NCI-H774 (cell line): ENCODE data around the gene SLC19A1.

ENCODE experiments used
- DNase-seq: peaks from one replicate; lab custom pipeline; 2025; lab: John Stamatoyannopoulos, UW

SLC19A1 gene

DNA sequence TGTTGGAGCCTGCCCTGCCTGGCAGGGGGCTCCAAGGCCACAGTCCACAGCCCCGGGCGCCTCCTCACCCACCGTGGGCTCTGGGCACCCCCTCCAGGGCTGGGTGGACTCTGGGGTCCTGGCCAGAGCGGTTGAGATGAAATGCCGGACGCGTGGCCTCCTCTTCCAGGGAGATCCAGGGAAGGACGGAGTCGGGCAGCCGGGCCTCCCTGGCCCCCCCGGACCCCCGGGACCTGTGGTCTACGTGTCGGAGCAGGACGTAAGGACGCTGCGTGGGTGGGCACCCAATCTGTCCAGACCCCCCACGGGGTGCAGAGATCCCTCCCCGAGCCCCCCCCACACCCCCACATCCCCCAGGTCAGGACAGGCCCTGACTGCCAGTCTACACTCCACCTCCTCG, 51.2 kb downstream of the SLC19A1 start:
- DNase-seq, result no peak

DNA sequence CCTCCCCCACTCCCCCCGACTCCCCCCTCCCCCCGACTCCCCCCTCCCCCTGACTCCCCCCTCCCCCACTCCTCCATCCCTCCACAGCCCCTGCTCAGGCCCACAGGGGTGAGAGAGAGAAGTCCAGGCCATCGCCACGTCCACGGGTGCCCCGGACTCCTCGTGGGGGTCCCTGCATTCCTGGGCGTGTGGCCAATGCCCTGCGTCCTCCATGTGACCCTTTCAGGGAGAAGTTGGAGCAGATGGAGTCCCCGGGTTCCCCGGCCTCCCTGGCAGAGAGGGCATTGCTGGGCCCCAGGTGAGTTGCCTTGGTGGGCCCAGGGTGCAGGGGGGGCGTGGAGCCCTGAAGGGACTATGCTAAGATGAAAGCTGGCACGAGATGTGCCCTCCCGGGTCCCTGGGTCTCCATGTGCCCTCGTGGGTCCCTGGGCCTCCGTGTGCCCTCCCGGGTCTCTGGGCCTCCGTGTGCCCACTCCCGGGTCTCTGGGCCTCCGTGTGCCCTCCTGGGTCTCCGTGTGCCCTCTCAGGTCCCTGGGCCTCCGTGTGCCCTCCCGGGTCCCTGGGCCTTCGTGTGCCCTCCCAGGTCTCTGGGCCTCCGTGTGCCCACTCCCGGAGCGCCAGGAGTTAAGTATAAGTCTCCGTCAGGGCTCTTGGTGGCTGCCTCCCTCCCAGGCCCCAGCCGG, 52.0 kb downstream of the SLC19A1 start:
- DNase-seq, result no peak

DNA sequence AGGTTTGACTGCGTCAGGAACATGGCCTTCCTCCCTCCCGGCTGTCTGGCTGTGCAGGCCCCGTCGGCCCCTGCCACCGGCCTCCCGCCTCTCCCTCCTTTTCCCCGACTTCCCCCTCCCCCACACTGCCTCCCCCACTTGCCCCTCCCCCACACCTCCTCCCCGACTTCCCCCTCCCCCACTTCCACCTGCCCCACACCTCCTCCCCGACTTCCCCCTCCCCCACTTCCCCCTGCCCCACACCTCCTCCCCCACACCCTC, 52.6 kb downstream of the SLC19A1 start:
- no peak for DNase-seq

GRCh38 chr21:45488931-45489721, 53.1 kb downstream of the SLC19A1 start:
- no peak for DNase-seq

- no peak for DNase-seq
Measured at GRCh38 chr21:45487891-45488600, 54.2 kb downstream of the SLC19A1 start.

GRCh38 chr21:45487161-45487806, 55.0 kb downstream of the SLC19A1 start:
- no peak for DNase-seq

DNA sequence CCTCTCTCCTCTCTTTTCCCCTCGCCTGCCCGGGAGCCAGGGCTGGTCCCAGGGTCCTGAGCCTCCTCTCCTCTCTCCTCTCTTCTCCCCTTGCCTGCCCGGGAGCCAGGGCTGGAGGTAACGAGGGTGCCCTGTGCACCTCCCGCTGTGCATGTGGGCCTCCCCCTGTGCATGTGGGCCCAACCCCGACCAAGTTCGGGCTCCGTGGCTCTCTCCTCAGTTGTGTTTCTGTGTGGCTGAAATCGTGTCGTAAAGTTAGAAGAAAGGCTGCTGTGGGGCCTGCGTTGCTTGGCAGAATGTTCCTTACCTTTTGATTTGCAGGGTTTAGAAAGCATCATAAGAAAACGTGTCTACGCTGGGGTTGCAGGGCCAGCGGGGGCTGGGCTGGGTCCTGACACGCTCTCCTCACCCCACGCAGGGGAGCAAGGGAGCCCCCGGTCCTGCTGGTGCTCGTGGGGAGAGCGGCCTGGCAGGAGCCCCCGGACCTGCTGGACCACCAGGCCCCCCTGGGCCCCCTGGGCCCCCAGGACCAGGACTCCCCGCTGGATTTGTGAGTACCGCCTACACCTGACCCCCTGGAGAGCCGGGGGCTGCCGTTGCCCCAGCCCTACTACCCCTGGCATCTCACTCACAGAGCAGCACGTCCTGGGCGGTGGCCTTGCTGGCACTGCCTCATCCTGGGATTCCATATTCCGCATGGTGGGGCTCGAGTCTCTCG, 55.6 kb downstream of the SLC19A1 start:
- DNase-seq, result no peak

DNA sequence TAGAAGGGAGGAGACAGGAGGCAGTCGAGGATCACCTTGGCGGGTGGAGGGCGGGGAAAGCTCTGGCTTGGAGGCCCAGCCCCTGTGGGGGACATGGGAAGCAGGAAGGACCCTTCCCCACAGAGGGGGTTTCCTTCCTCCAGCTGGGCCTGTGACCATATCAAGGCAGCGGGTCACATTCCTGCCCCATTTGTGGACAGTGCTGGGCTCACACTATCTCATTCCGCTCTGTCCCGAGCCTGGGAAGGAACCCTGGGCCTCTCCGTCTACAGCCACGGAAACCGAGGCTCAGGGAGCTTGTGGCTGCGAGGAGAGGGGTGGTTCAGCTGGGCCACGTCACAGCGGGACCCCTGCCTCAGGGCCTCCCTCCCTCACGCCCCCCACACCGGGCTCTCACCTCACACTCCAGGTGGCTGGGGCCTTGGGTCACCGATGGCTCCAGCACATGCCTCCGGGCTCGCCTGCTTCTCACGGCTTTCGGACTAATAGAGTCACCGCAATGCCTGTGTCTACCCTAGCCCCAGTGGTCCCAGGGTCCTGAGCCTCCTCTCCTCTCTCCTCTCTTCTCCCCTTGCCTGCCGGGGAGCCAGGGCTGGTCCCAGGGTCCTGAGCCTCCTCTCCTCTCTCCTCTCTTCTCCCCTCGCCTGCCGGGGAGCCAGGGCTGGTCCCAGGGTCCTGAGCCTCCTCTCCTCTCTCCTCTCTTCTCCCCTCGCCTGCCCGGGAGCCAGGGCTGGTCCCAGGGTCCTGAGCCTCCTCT, 56.4 kb downstream of the SLC19A1 start:
- DNase-seq, result no peak

DNA sequence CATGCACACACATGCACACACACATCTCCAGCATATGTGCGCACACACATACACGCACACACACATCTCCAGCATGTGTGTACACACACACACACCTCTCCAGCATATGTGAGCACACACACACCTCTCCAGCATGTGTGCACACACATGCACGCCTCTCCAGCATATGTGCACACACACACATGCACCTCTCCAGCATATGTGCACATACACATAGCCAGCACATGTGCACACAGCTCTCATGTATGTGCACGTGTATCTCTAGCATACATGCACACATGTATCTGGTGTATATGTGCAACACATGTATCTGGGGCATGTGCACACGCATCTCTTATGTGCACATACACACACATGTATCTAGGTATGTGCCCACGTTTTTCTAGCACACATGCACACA, 57.9 kb downstream of the SLC19A1 start:
- no peak for DNase-seq

DNA sequence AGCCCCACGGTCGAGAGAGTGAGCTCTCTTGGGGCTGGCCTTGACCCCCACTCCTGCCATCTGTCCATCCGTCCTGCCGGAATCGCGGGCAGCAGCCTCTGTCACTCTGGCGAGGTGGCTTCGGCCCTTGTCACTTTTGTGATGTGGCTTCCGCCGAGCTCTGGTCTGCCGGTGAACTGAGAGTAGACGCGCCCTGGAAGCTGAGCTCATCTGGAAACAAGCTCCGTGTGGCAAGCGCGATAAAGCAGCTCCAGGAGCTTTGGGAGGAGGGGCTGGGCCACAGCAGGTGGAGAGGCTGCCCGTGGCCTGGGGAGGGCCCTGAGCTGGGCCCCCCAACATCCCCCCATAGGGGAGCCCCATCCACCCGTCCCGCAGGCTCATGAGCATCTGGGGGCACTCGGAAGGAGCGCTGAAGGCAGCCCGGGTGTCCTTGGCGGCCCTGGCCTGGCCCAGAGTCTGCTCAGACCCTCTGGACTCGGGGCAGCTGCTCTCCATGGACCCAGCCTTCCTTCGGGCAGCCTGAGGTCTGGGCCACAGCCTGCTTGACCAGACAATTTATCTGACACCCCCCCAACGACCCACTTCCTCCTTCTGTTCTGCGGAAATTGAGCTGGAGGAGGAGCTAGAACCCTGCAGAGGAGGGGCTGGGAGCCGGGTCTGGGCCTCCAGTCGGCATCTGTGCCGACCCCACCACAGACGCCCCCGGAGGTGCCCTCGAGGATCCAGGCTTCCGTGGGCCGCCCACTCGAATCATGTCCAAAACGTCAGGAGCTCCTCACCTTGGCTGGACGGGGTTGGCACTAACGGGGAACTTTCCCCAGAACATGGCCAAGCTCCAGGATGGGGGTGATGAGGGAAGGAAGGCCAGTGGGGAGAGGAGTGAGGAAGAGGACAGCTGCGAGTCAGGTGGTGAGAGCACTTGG, 59.1 kb downstream of the SLC19A1 start:
- DNase-seq, result no peak

- no peak for DNase-seq
Measured at GRCh38 chr21:45481977-45482898, 60.0 kb downstream of the SLC19A1 start.

DNA sequence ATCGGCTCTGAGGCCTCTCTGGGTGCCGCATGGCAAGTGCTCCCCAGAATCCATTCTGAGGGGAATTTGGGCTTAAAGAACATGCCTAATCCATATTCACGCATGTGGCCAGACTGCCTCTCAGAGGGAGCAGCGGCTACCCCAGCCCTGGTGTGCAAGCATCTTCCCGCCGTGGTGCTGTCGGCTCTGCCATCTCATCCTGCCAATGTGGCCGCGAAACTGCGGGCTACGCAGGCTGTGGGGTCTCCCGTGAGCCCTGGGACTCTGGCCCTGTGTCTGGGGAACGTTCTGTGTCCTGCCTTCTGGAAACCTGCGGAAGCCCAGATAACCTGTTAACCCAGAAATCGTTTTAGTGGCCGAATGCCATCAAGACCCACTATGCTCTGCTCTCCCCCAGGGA, 60.7 kb downstream of the SLC19A1 start:
- DNase-seq, result no peak

DNA sequence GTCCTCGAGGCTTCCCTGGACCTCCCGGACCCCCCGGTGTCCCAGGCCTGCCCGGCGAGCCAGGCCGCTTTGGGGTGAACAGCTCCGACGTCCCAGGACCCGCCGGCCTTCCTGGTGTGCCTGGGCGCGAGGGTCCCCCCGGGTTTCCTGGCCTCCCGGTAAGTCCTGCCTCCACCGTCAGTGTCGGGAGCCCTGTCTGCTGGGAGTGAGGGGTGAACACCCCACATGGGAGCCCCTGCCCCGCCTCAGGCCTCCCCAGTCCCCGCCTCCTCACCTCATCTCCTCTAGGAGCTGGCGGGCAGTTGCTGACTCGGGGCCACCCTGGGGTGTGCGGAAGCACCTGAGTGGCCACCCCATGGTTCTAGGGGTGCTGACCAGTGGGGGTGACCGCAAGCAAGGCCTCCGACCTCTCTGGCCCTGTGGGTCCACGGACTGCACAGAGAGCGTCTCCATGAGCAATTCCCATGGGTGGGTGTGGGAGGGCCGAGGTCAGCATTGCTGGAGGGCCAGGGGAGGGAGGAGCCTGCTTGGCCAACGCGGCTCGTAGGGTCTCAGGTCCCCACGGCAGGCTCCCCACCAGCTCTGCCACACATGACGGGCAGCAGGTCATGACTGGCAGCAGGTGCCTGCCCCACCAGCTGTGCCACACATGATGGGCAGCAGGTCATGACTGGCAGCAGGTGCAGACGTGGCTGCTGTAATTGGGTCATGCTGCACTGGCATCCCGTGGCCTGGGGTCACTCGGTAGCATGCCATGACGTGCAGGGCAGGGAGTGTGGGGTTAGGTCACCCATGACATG, 61.3 kb downstream of the SLC19A1 start:
- no peak for DNase-seq

GRCh38 chr21:45479691-45480675, 62.3 kb downstream of the SLC19A1 start:
- no peak for DNase-seq

GRCh38 chr21:45478816-45479669, 63.2 kb downstream of the SLC19A1 start:
- DNase-seq, result no peak
